C4-2B (cell line): ENCODE data around the gene GPR62.
"Not testable (repeated sequence)": the region's sequence is repeated elsewhere in the genome, so short reads cannot be mapped to it uniquely, and the experiment has no call there.

Experiments
- H3K27ac ChIP-seq: fragments of 450-650 bp; 2 replicates; pipeline ENCODE4 v1.5.1; 2017
- CTCF ChIP-seq: fragments of 450-650 bp; conservative IDR thresholded peaks from 2 replicates; pipeline ENCODE4 v1.5.1; 2017; ENCODE audit warnings: mild to moderate bottlenecking
- ZFX ChIP-seq: fragments of 450-650 bp; IDR thresholded peaks from 2 replicates; pipeline ENCODE4 v1.6.1; 2017

GPR62 gene

DNA sequence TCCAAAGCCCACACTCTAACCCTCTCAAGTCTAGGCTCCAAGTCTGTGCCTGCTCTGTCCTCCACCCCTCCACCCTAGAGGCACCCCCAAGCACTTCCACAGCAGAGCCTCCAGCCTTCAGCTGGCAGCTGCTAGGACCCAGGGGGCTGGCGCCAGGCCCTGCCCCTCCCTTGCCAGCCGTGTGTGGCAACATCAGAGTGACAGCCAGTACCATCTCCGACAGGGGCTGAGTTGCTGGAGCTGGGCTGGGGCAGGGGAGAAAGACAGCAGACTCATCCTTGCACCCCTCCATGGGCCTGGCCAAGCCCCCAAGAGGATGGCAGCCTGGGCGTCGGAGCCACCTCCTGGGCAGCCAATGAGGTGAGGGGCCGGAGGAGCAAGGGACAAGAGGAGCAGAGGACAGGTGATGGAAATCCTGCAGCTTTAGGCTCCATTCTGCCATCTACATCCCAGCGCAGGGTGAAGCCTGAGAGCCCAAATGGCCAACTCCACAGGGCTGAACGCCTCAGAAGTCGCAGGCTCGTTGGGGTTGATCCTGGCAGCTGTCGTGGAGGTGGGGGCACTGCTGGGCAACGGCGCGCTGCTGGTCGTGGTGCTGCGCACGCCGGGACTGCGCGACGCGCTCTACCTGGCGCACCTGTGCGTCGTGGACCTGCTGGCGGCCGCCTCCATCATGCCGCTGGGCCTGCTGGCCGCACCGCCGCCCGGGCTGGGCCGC is at the start of gene GPR62:
TSS of gene GPR62 (plus strand) at position 207 of the 718 bp plus-strand sequence. CDS start at position 479, 272 bp downstream.
- H3K27ac ChIP-seq: no peak within 1 kb of the TSS
- TF ChIP-seq CTCF (no peak), ZFX (no peak)

DNA sequence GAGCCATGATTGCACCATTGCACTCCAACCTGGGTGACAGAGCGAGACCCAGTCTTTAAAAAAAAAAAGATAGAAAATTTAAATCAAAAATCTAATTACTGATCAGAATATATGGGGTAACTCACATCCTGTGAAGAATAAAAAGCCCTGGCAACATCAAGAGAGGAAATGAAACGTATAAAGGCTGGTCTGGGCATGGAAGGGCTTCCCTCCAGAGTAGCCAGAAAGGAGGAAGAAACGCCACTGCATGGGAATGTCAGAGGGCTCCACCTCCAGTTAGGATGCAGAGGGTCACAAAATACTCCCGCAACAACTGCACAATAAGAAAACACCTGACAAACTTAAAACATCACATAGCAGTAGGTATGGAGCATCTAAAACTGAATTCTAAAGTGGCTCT is 47.2 kb upstream of the GPR62 start:
- no peak overlapping the region for H3K27ac ChIP-seq
- TF ChIP-seq CTCF (no peak), ZFX (no peak)

- H3K27ac ChIP-seq: no peak overlapping the region
- TF ChIP-seq ZFX: no peak
- no peak for TF ChIP-seq CTCF
Observed at GRCh38 chr3:51916418-51916817, 38.8 kb upstream of the GPR62 start.

GRCh38 chr3:51921081-51921578 is 34.1 kb upstream of the GPR62 start:
- no peak for TF ChIP-seq CTCF
- TF ChIP-seq ZFX: no peak
- no peak overlapping the region for H3K27ac ChIP-seq

DNA sequence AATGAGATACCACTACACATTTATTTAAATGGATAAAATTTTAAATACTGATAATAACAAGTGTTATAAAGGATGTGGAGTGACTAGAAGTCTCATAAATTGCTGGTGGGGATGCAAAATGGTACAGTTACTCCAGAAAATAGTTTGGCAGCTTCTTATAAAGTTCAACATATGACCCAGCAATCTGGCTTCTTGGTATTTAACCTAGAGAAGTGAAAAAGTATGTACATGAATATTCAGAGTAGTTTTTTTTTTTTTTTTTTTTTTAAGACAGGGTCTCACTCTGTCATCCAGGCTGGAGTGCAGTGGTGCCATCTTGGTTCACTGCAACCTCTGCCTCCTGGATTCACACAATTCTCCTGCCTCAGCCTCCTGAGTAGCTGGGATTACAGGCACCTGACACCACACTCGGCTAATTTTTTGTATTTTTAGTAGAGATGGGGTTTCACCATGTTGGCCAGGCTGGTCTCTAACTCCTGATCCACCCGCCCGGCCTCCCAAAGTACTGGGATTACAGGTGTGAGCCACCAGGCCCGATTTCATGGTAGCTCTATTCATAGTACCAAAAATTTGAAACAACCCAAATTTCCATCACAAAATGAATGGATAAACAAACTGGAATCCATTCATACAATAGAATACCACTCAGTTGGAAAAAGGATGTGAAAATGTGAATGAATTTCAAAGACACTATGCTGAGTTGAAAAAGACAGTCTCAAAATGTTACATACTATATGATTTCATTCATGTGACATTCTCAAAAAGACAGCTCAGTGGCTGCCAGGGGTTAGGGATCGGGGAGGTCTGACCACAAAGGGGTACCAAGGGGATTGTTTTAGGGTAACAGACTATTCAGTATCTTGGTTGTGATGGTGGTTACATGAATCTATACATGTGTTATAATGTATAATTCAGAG is 27.9 kb upstream of the GPR62 start:
- no peak for TF ChIP-seq CTCF
- TF ChIP-seq ZFX: no peak
- no peak overlapping the region for H3K27ac ChIP-seq

DNA sequence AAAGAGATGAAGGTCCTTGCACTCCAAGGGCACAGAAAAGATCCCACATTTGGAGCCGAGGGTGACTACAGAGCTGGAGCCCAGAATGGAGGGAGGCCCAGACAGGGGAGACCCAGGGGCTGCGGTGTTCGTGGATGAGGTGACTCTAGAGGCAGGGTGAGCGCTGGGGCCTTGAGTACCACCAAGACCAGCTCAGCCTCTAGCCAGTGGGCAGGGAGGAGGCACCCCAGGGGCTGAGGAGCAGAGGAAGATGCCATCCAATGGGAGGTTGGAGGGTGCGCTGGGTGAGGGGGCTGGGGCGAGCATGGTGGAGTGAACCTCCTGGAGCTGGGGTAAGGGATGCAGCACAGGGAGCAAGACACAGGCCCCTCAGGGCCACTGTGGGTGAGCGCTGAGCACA is 26.7 kb upstream of the GPR62 start:
- TF ChIP-seq ZFX: no peak
- no peak for TF ChIP-seq CTCF
- no peak overlapping the region for H3K27ac ChIP-seq

- H3K27ac ChIP-seq: not testable (repeated sequence)
Observed at GRCh38 chr3:51928981-51929380, 26.2 kb upstream of the GPR62 start.
